ENCODE measurements around the gene PHETA1.
"Not testable (repeated sequence)": the region's sequence is repeated elsewhere in the genome, so short reads cannot be mapped to it uniquely, and the experiment has no call there.

Gene PHETA1

GRCh38 chr12:111339321-111339938, 29.5 kb downstream of the PHETA1 start:
- no peak for TF ChIP-seq CTCF (IDR thresholded peaks at IDR 0.05; ENCODE audit: low read depth, low read length)
- no peak for DNase-seq (ENCODE audit: low read depth in 2 of 2)
- H3K4me3 ChIP-seq (replicated peaks in 1 of 2; ENCODE audit: low read depth in 2 of 2, low read length in 2 of 2), result no peak overlapping the region

- DNase-seq (ENCODE audit: low read depth in 2 of 2), result no peak
- TF ChIP-seq CTCF (IDR thresholded peaks at IDR 0.05; ENCODE audit: low read depth, low read length), result no peak
- H3K4me3 ChIP-seq (replicated peaks in 1 of 2; ENCODE audit: low read depth in 2 of 2, low read length in 2 of 2), result no peak overlapping the region
Observed at GRCh38 chr12:111338096-111338495, 30.8 kb downstream of the PHETA1 start.

- no peak overlapping the region for H3K4me3 ChIP-seq (replicated peaks in 1 of 2; ENCODE audit: low read depth in 2 of 2, low read length in 2 of 2)
- no peak for TF ChIP-seq CTCF (IDR thresholded peaks at IDR 0.05; ENCODE audit: low read depth, low read length)
- DNase-seq (ENCODE audit: low read depth in 2 of 2), result no peak
Observed at GRCh38 chr12:111337371-111337770, 31.5 kb downstream of the PHETA1 start.

GRCh38 chr12:111336411-111336810, 32.5 kb downstream of the PHETA1 start:
- DNase-seq (ENCODE audit: low read depth in 2 of 2); H3K4me3 ChIP-seq (replicated peaks in 1 of 2; ENCODE audit: low read depth in 2 of 2, low read length in 2 of 2): not testable (repeated sequence)

GRCh38 chr12:111335811-111336210, 33.1 kb downstream of the PHETA1 start:
- TF ChIP-seq CTCF (IDR thresholded peaks at IDR 0.05; ENCODE audit: low read depth, low read length), result no peak
- DNase-seq (ENCODE audit: low read depth in 2 of 2), result no peak

GRCh38 chr12:111335301-111335700, 33.6 kb downstream of the PHETA1 start:
- not testable (repeated sequence) for DNase-seq (ENCODE audit: low read depth in 2 of 2); H3K4me3 ChIP-seq (replicated peaks in 1 of 2; ENCODE audit: low read depth in 2 of 2, low read length in 2 of 2)

More at GRCh38 chr12:111335811-111336210, 33.1 kb downstream of the PHETA1 start:
- no peak overlapping the region for H3K4me3 ChIP-seq (replicated peaks in 1 of 2; ENCODE audit: low read depth in 2 of 2, low read length in 2 of 2)

GRCh38 chr12:111334393-111334915, 34.4 kb downstream of the PHETA1 start:
- TF ChIP-seq CTCF (IDR thresholded peaks at IDR 0.05; ENCODE audit: low read depth, low read length), result no peak
- no peak overlapping the region for H3K4me3 ChIP-seq (replicated peaks in 1 of 2; ENCODE audit: low read depth in 2 of 2, low read length in 2 of 2)
- DNase-seq (ENCODE audit: low read depth in 2 of 2), result no peak
